Kidney capillary endothelial cell (primary cell): ENCODE data around the gene RUVBL1.

Experiments
- DNase-seq: peaks from one replicate; pipeline ENCODE4 v3.0.0-alpha.2; 2018; ENCODE audit warnings: low spot score

The RUVBL1 gene

GRCh38 chr3:128082546-128082945 lies 41.1 kb downstream of the RUVBL1 start:
- DNase-seq, result no peak

GRCh38 chr3:128081846-128082245 lies 41.8 kb downstream of the RUVBL1 start:
- no peak for DNase-seq

GRCh38 chr3:128081226-128081625 lies 42.4 kb downstream of the RUVBL1 start:
- no peak for DNase-seq

- DNase-seq, result peak; percentile 50
These were observed 43.1 kb downstream of the RUVBL1 start for GRCh38 chr3:128080323-128081080.

GRCh38 chr3:128079823-128080222 lies 43.8 kb downstream of the RUVBL1 start:
- no peak for DNase-seq

GRCh38 chr3:128078875-128079274 lies 44.7 kb downstream of the RUVBL1 start:
- DNase-seq, result no peak

- DNase-seq, result no peak
These were observed 45.3 kb downstream of the RUVBL1 start for GRCh38 chr3:128078322-128078721.

GRCh38 chr3:128077665-128078064 lies 45.9 kb downstream of the RUVBL1 start:
- DNase-seq, result no peak

- DNase-seq, result no peak
These were observed 46.4 kb downstream of the RUVBL1 start for GRCh38 chr3:128077202-128077624.

GRCh38 chr3:128076483-128077201 lies 47.0 kb downstream of the RUVBL1 start:
- DNase-seq, result no peak

- peak; percentile 84 for DNase-seq
These were observed 47.8 kb downstream of the RUVBL1 start for GRCh38 chr3:128075522-128076482.

GRCh38 chr3:128074851-128075521 lies 48.6 kb downstream of the RUVBL1 start:
- no peak for DNase-seq

GRCh38 chr3:128073807-128074206 lies 49.8 kb downstream of the RUVBL1 start:
- DNase-seq, result peak; percentile 86

GRCh38 chr3:128073185-128073725 lies 50.4 kb downstream of the RUVBL1 start:
- DNase-seq, result no peak

- DNase-seq, result no peak
These were observed 51.0 kb downstream of the RUVBL1 start for GRCh38 chr3:128072454-128073184.

- DNase-seq, result no peak
These were observed 51.7 kb downstream of the RUVBL1 start for GRCh38 chr3:128071771-128072453.

GRCh38 chr3:128070898-128071591 lies 52.6 kb downstream of the RUVBL1 start:
- DNase-seq, result no peak

- no peak for DNase-seq
These were observed 54.3 kb downstream of the RUVBL1 start for GRCh38 chr3:128069271-128069670.

GRCh38 chr3:128068156-128068620 lies 55.4 kb downstream of the RUVBL1 start:
- no peak for DNase-seq
